Measurements from ENCODE around the gene RPP14.
"Not testable (repeated sequence)": the region's sequence is repeated elsewhere in the genome, so short reads cannot be mapped to it uniquely, and the experiment has no call there.

RPP14 gene

GRCh38 chr3:58333206-58334012, 27.4 kb downstream of the RPP14 start:
- DNase-seq: peak; percentile 52

- DNase-seq: no peak
Observed at GRCh38 chr3:58334013-58334321, 27.9 kb downstream of the RPP14 start.

- no peak for DNase-seq
Observed at GRCh38 chr3:58334506-58334884, 28.4 kb downstream of the RPP14 start.

DNA sequence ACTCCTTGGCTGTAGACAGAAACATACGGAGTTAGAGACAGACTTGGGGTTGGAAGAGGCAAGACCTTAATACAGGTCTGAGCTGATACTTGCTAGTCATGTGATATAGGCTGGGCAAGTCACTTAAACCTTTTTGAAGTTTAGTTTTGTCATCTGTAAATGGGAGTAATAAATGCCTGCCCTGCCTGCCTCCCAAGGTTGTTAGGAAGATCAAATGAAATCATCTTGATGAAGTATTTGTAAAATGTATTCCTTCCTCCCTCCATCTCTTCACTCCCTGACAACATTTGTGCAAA, 29.6 kb downstream of the RPP14 start:
- DNase-seq: no peak

GRCh38 chr3:58336135-58336882, 30.3 kb downstream of the RPP14 start:
- peak; percentile 25 for DNase-seq

GRCh38 chr3:58337190-58337589, 31.1 kb downstream of the RPP14 start:
- no peak for DNase-seq

- DNase-seq: not testable (repeated sequence)
Observed at GRCh38 chr3:58339146-58339545, 33.1 kb downstream of the RPP14 start.

DNA sequence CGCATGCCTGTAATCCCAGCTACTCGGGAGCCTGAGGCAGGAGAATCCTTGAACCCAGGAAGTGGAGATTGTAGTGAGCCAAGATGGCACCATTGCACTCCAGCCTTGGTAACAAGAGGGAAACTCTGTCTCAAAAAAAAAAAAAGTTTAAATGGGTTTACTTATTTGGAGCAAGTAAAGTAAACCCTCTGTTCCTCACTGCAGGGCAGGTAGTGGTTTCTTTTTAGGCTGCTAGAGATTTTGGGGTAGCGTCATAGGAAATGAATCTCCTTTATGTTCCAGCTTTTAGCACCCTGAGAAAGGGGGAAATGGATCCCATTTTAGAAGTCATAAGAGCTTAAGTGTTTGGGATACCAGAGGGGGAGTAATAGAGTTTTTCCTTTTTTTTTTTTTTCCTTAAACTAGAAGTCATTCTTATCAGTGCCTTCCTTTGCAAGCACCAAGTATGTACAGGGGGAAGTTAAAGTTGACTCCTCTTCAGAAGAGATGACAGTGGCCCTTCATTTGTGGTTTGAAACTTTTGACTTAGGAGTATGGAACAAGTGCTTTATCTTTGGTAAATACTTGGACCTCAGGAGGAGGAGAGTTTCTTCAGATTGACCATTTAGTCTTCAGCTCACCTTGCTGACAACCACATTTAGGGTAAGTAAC, 34.7 kb downstream of the RPP14 start:
- DNase-seq: no peak

DNA sequence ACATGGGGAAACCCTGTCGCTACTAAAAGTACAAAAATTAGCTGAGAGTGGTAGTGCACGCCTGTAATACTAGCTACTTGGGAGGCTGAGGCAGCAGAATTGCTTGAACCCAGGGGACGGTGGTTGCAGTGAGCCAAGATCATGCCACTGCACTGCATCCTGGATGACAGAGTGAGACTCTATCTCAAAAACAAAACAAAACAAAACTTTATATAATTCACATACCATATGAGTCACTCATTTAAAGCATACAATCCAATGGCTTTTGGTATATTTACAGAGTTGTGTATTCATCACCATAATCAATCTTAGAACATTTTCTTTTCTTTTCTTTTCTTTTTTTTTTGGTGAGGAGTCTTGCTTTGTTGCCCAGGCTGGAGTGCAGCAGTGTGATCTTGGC, 35.3 kb downstream of the RPP14 start:
- no peak for DNase-seq

DNA sequence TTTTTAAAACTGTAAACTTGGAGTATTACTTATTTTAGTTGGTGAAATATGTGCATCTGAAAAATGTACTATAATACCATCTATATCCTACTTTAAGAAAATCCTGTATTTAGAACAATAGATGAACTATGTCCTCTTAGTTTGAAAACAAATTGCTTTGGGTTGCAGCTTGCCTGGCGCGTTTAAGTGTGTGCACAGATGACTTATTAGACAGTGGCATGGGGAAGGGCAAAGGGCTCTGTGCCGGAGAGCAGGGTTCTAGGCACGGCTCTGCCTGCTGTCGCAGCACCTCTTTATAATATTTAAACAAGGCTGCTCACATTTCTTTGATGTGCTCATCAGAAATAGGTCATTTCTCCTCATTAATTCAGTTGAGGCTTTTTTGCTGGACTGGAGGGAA, 36.6 kb downstream of the RPP14 start:
- no peak for DNase-seq

DNA sequence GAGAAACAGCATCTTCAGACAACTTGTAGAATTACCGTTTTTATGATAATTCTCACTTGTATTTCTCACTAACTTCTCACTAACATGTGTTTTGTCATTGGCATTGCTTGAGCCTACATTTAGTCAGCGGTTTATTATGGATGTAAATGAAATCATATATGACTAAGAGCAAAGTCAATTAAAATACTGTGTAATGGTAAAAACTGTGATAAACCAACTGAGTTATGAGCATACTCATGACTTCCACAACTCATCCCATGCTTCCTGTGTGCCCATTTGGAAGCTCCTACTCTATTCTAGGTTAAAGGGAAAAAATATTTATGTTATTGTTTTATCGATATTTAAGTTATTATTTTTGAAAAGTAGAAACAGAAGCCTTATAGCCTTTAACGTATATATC, 39.4 kb downstream of the RPP14 start:
- no peak for DNase-seq

- peak; percentile 49 for DNase-seq
Observed at GRCh38 chr3:58346368-58346767, 40.3 kb downstream of the RPP14 start.

DNA sequence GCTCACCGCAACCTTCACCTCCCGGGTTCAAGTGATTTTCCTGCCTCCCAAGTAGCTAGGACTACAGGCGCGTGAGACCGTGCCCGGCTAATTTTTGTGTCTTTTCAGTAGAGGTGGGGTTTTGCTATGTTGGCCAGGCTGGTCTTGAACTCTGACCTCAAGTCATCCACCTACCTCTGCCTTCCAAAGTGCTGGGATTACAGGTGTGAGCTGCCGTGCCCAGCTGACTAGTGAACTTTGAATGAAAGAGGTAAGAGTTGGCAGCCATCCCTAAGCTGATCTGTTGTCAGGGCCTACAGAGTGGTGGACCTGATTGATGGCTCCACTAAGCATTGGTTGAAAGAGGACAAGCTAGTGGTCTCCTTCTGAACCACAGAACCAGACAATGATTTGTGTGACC, 41.9 kb downstream of the RPP14 start:
- no peak for DNase-seq

GRCh38 chr3:58349792-58350626, 44.0 kb downstream of the RPP14 start:
- peak; percentile 82 for DNase-seq

DNA sequence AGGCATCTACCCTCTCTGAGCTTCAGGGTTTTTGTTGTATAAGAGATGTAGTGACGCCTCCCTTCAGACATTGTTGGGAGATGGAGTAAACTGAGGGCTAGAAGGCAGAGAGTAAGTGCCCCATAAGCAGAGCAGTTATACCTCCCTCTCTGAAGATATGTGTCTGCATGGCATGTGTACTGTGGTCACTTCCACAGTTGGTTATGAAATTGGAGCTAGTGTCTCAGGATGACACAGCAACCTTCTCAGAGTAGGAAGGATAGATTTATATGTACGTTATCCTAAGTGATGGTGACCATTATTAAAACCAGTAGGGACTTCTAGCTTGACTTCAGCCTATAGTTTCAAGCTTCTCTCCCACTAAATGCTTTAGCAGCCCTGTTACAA, 44.6 kb downstream of the RPP14 start:
- no peak for DNase-seq

DNA sequence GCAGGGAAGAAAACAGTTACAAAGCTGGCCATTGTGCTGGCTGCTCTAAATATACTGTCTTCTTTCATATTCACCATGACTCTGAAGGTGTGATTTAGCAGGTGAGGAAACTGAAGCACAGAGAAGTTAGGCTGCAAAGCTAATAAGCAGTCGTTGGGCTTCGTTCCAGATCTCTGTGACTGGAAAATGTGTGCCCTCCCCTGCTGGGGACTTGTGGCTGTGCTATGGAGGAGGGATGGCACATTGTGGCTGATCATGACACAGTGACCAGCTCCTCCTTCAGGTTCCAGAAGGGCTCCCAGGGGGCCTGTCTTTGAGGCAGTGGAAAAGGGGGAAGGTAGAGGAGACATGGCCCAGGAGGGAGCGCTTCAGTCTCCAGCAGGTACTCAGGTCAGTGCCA, 45.9 kb downstream of the RPP14 start:
- DNase-seq: no peak

DNA sequence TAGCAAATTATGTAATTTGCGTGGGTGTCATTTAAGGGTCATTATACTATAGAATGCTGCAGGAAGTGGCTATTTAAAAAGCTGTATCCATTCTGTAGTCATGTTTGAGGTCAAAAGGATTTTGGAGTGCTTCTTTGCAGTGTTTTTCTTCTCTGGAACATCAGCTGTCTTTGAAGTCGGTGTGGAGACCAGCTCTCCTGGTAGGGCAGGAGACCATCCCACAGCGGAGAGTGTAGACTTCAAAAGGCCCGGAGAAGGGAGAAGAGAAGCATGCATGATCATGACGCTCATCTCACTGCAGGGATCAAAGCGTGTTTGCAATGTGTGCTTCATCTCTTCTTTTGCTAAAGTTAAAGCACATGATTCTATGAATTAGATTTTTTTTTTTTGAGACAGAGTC, 46.6 kb downstream of the RPP14 start:
- no peak for DNase-seq

GRCh38 chr3:58353722-58354553, 47.9 kb downstream of the RPP14 start:
- peak; percentile 68 for DNase-seq

- no peak for DNase-seq
Observed at GRCh38 chr3:58355179-58355578, 49.1 kb downstream of the RPP14 start.

DNA sequence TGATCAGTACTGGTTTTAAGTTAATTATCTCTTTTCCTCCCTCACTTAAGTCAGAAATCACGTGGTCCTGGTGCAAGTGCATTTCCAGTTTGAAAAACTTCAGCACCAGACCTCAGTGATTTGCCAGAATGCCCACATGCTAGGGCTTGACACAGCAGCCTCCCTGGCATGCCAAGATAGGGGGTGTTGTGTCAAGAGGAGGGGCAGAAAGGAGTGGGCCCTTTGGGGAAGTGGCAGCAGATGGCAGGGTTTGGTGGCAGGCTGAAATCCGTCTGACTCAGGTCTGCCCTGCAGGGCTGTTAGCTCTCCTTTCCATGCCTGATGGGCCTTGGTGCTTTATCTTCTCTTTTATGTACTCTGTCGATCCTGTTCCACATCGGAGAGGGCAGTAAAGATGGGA, 50.0 kb downstream of the RPP14 start:
- no peak for DNase-seq

DNA sequence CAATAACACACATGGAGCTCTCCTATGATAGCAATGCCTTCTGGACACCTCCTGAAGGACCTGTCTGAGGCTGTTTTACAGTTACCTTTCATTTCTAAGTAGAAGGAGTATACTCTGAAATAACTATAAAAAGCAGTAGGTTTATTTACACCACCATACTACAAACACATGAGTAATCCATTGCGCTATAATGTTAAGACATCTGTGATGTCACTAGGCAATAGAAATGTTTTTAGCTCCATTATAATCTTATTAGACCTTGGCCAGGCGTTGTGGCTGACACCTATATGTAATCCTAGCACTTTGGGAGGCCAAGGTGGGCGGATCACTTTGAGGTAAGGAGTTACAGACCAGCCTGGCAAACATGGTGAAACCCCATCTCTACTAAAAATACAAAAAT, 51.4 kb downstream of the RPP14 start:
- DNase-seq: no peak

GRCh38 chr3:58358092-58358491, 52.0 kb downstream of the RPP14 start:
- DNase-seq: no peak

DNA sequence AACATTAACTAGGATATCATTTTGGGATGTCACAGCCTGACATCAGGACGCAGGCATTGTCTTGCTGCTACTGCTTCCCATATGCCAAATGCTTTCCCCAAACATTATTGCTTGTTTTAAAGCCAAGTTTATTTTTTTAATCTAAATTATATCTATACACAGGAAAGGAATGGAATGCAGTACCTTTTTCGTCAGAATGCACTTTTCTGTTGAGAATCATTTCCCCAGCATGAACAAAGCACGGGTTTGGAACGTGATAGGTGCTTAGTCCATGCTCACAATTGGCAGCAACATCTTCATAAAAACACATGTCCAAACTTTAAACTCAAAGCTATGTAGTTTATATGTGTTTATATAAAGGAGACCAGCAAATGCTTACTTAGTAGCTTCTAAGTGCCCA, 52.8 kb downstream of the RPP14 start:
- DNase-seq: no peak

Data from activated CD4-positive, alpha-beta T cell treated with anti-CD3 and anti-CD28 coated beads, Interleukin-2, Interleukin-6, amounts not matched to agents 100 ng/mL and 50 ng/mL, durations not matched to agents 16 hours and 8 hours (primary cell).